ENCODE measurements around the gene FBF1.

Gene FBF1

GRCh38 chr17:75915268-75915667 is 25.6 kb downstream of the FBF1 start:
- TF ChIP-seq, protein P1, sequence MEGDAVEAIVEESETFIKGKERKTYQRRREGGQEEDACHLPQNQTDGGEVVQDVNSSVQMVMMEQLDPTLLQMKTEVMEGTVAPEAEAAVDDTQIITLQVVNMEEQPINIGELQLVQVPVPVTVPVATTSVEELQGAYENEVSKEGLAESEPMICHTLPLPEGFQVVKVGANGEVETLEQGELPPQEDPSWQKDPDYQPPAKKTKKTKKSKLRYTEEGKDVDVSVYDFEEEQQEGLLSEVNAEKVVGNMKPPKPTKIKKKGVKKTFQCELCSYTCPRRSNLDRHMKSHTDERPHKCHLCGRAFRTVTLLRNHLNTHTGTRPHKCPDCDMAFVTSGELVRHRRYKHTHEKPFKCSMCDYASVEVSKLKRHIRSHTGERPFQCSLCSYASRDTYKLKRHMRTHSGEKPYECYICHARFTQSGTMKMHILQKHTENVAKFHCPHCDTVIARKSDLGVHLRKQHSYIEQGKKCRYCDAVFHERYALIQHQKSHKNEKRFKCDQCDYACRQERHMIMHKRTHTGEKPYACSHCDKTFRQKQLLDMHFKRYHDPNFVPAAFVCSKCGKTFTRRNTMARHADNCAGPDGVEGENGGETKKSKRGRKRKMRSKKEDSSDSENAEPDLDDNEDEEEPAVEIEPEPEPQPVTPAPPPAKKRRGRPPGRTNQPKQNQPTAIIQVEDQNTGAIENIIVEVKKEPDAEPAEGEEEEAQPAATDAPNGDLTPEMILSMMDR (conservative IDR thresholded peaks at IDR 0.05; ENCODE audit: low read depth, low read length) = no peak
- no peak overlapping the region for H3K4me3 ChIP-seq (IDR thresholded peaks at IDR 0.05; ENCODE audit: insufficient read depth, low read depth, low read length)
- no peak overlapping the region for H3K27ac ChIP-seq
- no peaks in the 10 kb centered on the region for H3K27me3 ChIP-seq (ENCODE audit: insufficient read depth, low read depth)
- peaks cover 30% of the 10 kb centered on the region for H3K4me1 ChIP-seq (ENCODE audit: low read depth, poor library complexity, severe bottlenecking)
- H3K79me2 ChIP-seq (ENCODE audit: insufficient read depth, low read depth) = no peaks in the 10 kb centered on the region
- H2AFZ ChIP-seq (ENCODE audit: low read depth) = no peak overlapping the region
- no peaks in the 10 kb centered on the region for H3K36me3 ChIP-seq (ENCODE audit: insufficient read depth)
- H4K20me1 ChIP-seq (ENCODE audit: insufficient read depth) = no peaks in the 10 kb centered on the region
- no peak overlapping the region for H3K9ac ChIP-seq
- H3K4me2 ChIP-seq = no peak overlapping the region

DNA sequence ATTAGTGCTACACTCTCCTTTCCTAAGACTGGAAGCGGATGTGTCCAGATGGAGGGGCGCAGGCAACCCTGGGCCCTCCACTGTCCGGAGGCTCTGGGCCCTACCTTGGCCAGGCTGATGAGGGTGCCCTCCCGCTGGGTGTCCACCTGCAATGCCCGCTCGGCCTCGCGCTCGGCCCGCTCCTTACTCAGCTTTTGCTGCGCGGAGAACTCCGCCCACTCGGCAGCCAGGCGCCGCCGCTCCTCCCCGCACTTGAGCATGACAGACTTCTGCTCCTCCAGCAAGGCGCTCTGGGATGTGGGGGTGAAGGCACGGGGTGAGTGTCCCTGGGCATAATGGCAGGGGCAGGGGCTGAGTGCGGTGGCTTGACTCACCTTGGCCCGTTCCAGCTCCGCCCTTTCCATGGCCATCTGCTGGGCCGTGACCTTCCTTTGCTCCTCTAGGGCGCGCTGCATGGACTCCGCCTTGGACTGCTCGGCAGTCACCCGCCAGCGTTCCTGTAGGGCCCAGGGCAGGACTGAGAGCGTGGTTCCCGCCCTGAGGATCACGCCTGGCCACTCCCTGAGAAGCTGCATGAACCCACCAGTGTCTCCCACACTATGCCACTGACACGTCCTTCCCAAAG is 26.1 kb downstream of the FBF1 start:
- no peaks in the 10 kb centered on the region for H3K36me3 ChIP-seq (ENCODE audit: insufficient read depth)
- no peaks in the 10 kb centered on the region for H3K27me3 ChIP-seq (ENCODE audit: insufficient read depth, low read depth)
- H3K9ac ChIP-seq = no peak overlapping the region
- H3K4me3 ChIP-seq (IDR thresholded peaks at IDR 0.05; ENCODE audit: insufficient read depth, low read depth, low read length) = no peak overlapping the region
- H3K4me2 ChIP-seq = no peak overlapping the region
- H3K27ac ChIP-seq = no peak overlapping the region
- H3K79me2 ChIP-seq (ENCODE audit: insufficient read depth, low read depth) = no peaks in the 10 kb centered on the region
- no peaks in the 10 kb centered on the region for H4K20me1 ChIP-seq (ENCODE audit: insufficient read depth)
- peaks cover 35% of the 10 kb centered on the region for H3K4me1 ChIP-seq (ENCODE audit: low read depth, poor library complexity, severe bottlenecking)
- TF ChIP-seq, protein P1 (conservative IDR thresholded peaks at IDR 0.05; ENCODE audit: low read depth, low read length) = no peak
- no peak overlapping the region for H2AFZ ChIP-seq (ENCODE audit: low read depth)

DNA sequence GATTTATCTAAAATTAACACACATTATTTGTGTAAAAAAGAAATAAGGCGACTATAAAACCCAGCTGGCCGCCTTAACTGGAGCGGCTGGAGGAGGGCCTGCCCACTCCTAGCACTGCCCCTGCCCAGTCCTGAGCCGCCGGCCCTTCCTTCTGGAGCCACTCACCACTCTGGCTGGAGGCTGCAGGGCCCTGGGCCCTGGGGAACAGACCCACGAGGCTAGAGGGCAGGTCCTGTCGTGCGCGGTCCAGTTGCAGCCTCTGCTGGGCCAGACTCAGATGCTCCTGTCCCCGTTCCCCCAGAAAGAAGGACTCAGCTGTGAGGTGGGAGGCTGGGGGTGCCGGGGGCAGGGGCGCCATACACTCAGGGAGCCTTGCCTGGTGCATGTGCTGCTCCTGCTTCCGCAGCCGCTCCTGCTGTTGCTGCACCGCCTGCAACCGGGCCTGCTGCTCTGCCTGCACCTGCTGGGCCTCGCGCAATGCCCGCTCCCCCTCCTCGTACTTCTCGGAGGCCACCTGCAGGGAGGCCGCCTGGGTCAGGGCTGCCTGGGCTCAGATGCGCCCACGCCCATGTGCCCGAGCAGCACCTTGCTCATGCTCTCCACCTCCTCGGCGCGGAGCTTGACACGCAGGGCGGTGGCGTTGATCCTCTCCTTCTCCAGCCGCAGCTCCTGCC is 27.2 kb downstream of the FBF1 start:
- Histone ChIP-seq H3K27me3 (ENCODE audit: insufficient read depth, low read depth) (no peaks in the 10 kb centered on the region), H3K4me2 (no peak overlapping the region), H3K4me1 (ENCODE audit: low read depth, poor library complexity, severe bottlenecking) (peaks cover 46% of the 10 kb centered on the region), H3K27ac (no peak overlapping the region), H3K9ac (no peak overlapping the region), H4K20me1 (ENCODE audit: insufficient read depth) (no peaks in the 10 kb centered on the region), H3K4me3 (IDR thresholded peaks at IDR 0.05; ENCODE audit: insufficient read depth, low read depth, low read length) (no peak overlapping the region), H3K36me3 (ENCODE audit: insufficient read depth) (no peaks in the 10 kb centered on the region), H2AFZ (ENCODE audit: low read depth) (no peak overlapping the region), H3K79me2 (ENCODE audit: insufficient read depth, low read depth) (no peaks in the 10 kb centered on the region)
- TF ChIP-seq, protein P1 (conservative IDR thresholded peaks at IDR 0.05; ENCODE audit: low read depth, low read length) = no peak

DNA sequence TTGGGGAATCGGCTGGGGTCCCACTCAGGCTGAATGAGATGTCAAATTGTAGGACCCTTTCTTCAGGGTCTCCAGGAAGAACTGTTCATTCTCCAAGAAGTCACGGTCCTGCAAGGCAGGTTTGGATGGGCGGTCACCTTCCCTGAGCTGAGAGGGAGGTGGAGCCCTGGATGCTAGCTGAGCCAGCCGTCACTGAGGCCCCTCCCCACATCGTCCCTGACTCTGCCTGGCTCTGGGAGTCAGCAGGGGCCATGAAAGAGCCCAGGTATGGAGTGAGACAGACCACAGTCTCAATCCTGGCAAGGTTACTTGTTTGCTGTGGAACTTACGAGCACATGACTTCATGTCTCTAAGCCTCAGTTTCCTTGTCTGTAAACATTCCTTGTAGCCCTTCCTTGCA is 30.1 kb downstream of the FBF1 start:
- peak overlapping the region; percentile 88 for H3K27ac ChIP-seq
- H3K27me3 ChIP-seq (ENCODE audit: insufficient read depth, low read depth) = no peaks in the 10 kb centered on the region
- no peaks in the 10 kb centered on the region for H3K79me2 ChIP-seq (ENCODE audit: insufficient read depth, low read depth)
- no peaks in the 10 kb centered on the region for H4K20me1 ChIP-seq (ENCODE audit: insufficient read depth)
- peak overlapping the region; percentile 94 for H3K4me2 ChIP-seq
- peak overlapping the region; percentile 56; the same call in 1 of the 2 replicates for H2AFZ ChIP-seq (ENCODE audit: low read depth)
- H3K9ac ChIP-seq = peak overlapping the region; percentile 62; the same call in 1 of the 2 replicates
- TF ChIP-seq, protein P1 (conservative IDR thresholded peaks at IDR 0.05; ENCODE audit: low read depth, low read length) = no peak
- no peak overlapping the region for H3K4me3 ChIP-seq (IDR thresholded peaks at IDR 0.05; ENCODE audit: insufficient read depth, low read depth, low read length)
- peaks cover 72% of the 10 kb centered on the region for H3K4me1 ChIP-seq (ENCODE audit: low read depth, poor library complexity, severe bottlenecking)
- no peaks in the 10 kb centered on the region for H3K36me3 ChIP-seq (ENCODE audit: insufficient read depth)
